HCT116 (cell line): Measurements from ENCODE around the gene TRPM3. TPM values are rescaled to one million over a fixed set of nuclear protein-coding genes. Genes with fewer than 3 reads are reported as not detected.

Experiments used
- ATAC-seq: fragments of 200-7000 bp; cut with Tn5 transposase; 2 replicates; pipeline ENCODE4 v1.9.1; 2020; ENCODE audit warnings: mild to moderate bottlenecking, moderate library complexity
- BruUV-seq: library from RNA; stranded (reverse); fragments of 400-500 nt; replicated peaks from 2 replicates; lab custom pipeline; 2021; lab: Mats Ljungman, UMichigan
- CTCF ChIA-PET: fragments of 300-600 bp; sonication (Branson Sonifier 250); formaldehyde crosslinking; loops from one replicate; lab custom pipeline; 2021; ENCODE audit warnings: antibody characterized with exemption; lab: Charles Lee
- POLR2A ChIA-PET: fragments of 300-600, 350-600 bp; sonication (Branson Sonifier 250); formaldehyde crosslinking; loops from one replicate; lab custom pipeline; 2021; ENCODE audit warnings: antibody characterized with exemption; lab: Charles Lee
- RAD21 ChIA-PET, 2 experiments: fragments of 300-600 bp; sonication (Branson Sonifier 250); formaldehyde crosslinking; loops; one replicate each; lab custom pipeline; 2023; ENCODE audit warnings: low total read pairs in 2 of 2; ENCODE audit not compliant: uncharacterized antibody in 2 of 2, unreplicated experiment in 2 of 2, low non-redundant PET in 1 of 2; lab: Charles Lee
- DNase-seq: peaks from one replicate; pipeline ENCODE4 v3.0.0-alpha.2; 2010; ENCODE audit warnings: low read depth, low spot score
- H2AFZ ChIP-seq: fragments of 200-600 bp; shearing (Covaris generic), sonication (generic); 2 replicates; pipeline ENCODE4 v1.6.1; 2017; ENCODE audit warnings: low read depth, mixed run types, mixed read lengths, antibody characterized with exemption, low read length; ENCODE audit not compliant: poor library complexity, severe bottlenecking
- H3K27ac ChIP-seq: 2 replicates; pipeline ENCODE4 v1.5.1; 2012; ENCODE audit warnings: low read depth, low read length
- H3K27me3 ChIP-seq: fragments of 200-600 bp; sonication (generic); 2 replicates; pipeline ENCODE4 v1.6.1; 2016; ENCODE audit warnings: mixed run types, low read length, mixed read lengths; ENCODE audit not compliant: insufficient read depth
- H3K36me3 ChIP-seq, 2 experiments: fragments of 200-500 bp in 1 of 2; fragments of 200-600 bp in 1 of 2; sonication (Bioruptor generic) in 1 of 2; sonication (generic) in 1 of 2; 2 replicates each; pipeline versions ENCODE4 v1.5.1 to v1.6.1; 2014 to 2016; ENCODE audit warnings: low read length in 2 of 2, inconsistent platforms in 1 of 2, mixed read lengths in 1 of 2, mixed run types in 1 of 2; ENCODE audit not compliant: insufficient read depth in 2 of 2, control insufficient read depth in 1 of 2
- H3K4me1 ChIP-seq, 2 experiments: fragments of 200-600 bp in 1 of 2; sonication (generic) in 1 of 2; 2 replicates each; pipeline versions ENCODE4 v1.5.1 to v1.6.1; 2012 to 2017; ENCODE audit warnings: low read length in 2 of 2, inconsistent platforms in 1 of 2, mild to moderate bottlenecking in 1 of 2, mixed read lengths in 1 of 2, mixed run types in 1 of 2, moderate library complexity in 1 of 2; ENCODE audit not compliant: insufficient read depth in 2 of 2, control insufficient read depth in 1 of 2
- H3K4me2 ChIP-seq: fragments of 200-600 bp; sonication (generic); 2 replicates; pipeline ENCODE4 v1.6.1; 2017; ENCODE audit warnings: mixed run types, low read length, mixed read lengths
- H3K4me3 ChIP-seq, 2 experiments: fragments of 200-600 bp in 1 of 2; sonication (generic) in 1 of 2; replicated peaks in 1 of 2; 2 replicates each; pipeline ENCODE4 v1.5.1; 2011 to 2016; ENCODE audit warnings: low read length in 2 of 2, control low read depth in 1 of 2, low read depth in 1 of 2, mild to moderate bottlenecking in 1 of 2, mixed read lengths in 1 of 2, mixed run types in 1 of 2
- H3K79me2 ChIP-seq: fragments of 200-600 bp; sonication (generic); 2 replicates; pipeline ENCODE4 v1.6.1; 2017; ENCODE audit warnings: mild to moderate bottlenecking, mixed run types, low read length, moderate library complexity, mixed read lengths; ENCODE audit not compliant: insufficient read depth
- H3K9ac ChIP-seq: fragments of 200-600 bp; sonication (generic); 2 replicates; pipeline ENCODE4 v1.6.1; 2016; ENCODE audit warnings: low read length, mixed read lengths
- H3K9me2 ChIP-seq: fragments of 200-600 bp; sonication (generic), shearing (Covaris generic); 2 replicates; pipeline ENCODE4 v1.6.1; 2017; ENCODE audit warnings: mixed run types, mild to moderate bottlenecking, moderate library complexity; ENCODE audit not compliant: insufficient read depth
- H3K9me3 ChIP-seq, 2 experiments: fragments of 200-500 bp in 1 of 2; fragments of 200-600 bp in 1 of 2; sonication (Bioruptor generic) in 1 of 2; sonication (generic) in 1 of 2; 2 replicates each; pipeline ENCODE4 v1.6.1; 2014 to 2017; ENCODE audit warnings: low read length in 2 of 2, mixed read lengths in 2 of 2, inconsistent platforms in 1 of 2, low read depth in 1 of 2, mild to moderate bottlenecking in 1 of 2, mixed run types in 1 of 2, moderate library complexity in 1 of 2; ENCODE audit not compliant: control insufficient read depth in 1 of 2, insufficient read depth in 1 of 2
- H4K20me1 ChIP-seq: fragments of 200-600 bp; sonication (generic), shearing (Covaris generic); 2 replicates; pipeline ENCODE4 v1.6.1; 2017; ENCODE audit warnings: mixed run types, mild to moderate bottlenecking, moderate library complexity; ENCODE audit not compliant: insufficient read depth
- CEBPB ChIP-seq: IDR thresholded peaks from 2 replicates; pipeline ENCODE4 v1.6.1; 2012; ENCODE audit warnings: low read depth
- EGR1 ChIP-seq: IDR thresholded peaks from 2 replicates; pipeline ENCODE4 v1.6.1; 2012; ENCODE audit warnings: low read depth
- ELF1 ChIP-seq: IDR thresholded peaks from 2 replicates; pipeline ENCODE4 v1.6.1; 2012; ENCODE audit warnings: low read depth, borderline replicate concordance
- EZH2 ChIP-seq: fragments of 200-600 bp; sonication (generic); IDR thresholded peaks from 2 replicates; pipeline ENCODE4 v1.6.1; 2017; ENCODE audit warnings: antibody characterized with exemption, mixed run types
- EZH2phosphoT487 ChIP-seq: fragments of 200-600 bp; IDR thresholded peaks from 2 replicates; pipeline ENCODE4 v1.6.1; 2018; ENCODE audit warnings: antibody characterized with exemption, borderline replicate concordance
- FOSL1 ChIP-seq: IDR thresholded peaks from 2 replicates; pipeline ENCODE4 v1.6.1; 2012; ENCODE audit warnings: low read depth
- JUND ChIP-seq: IDR thresholded peaks from 2 replicates; pipeline ENCODE4 v1.6.1; 2012
- POLR2A ChIP-seq: IDR thresholded peaks from 2 replicates; pipeline ENCODE4 v1.7.0; 2011; ENCODE audit warnings: borderline replicate concordance; ENCODE audit not compliant: insufficient read depth, insufficient read length; ENCODE audit errors: extremely low read depth
- SIN3A ChIP-seq: IDR thresholded peaks from 2 replicates; pipeline ENCODE4 v1.6.1; 2012; ENCODE audit warnings: low read depth
- SP1 ChIP-seq: IDR thresholded peaks from 2 replicates; pipeline ENCODE4 v1.6.1; 2012; ENCODE audit warnings: low read depth
- TCF7L2 ChIP-seq: IDR thresholded peaks from 2 replicates; pipeline ENCODE4 v1.7.0; 2011; ENCODE audit warnings: borderline replicate concordance, inconsistent platforms; ENCODE audit not compliant: insufficient read depth, insufficient read length; ENCODE audit errors: extremely low read depth
- YY1 ChIP-seq: IDR thresholded peaks from 2 replicates; pipeline ENCODE4 v1.6.1; 2011; ENCODE audit warnings: low read length, low read depth, moderate library complexity, mild to moderate bottlenecking; ENCODE audit not compliant: insufficient replicate concordance; ENCODE audit errors: extremely low read depth
- ZFX ChIP-seq: fragments of 450-650 bp; IDR thresholded peaks from 2 replicates; pipeline ENCODE4 v1.6.1; 2017
- intact Hi-C: fragments of 100-400 bp; cut with micrococcal nuclease; formaldehyde crosslinking; loops from 2 replicates; pipeline ENCODE4 v1.10.0; 2022
- total RNA-seq: library from RNA; stranded (reverse); gene quantifications from one replicate; pipeline ENCODE4 v1.2.1, GENCODE V29; 2021; ENCODE audit not compliant: unreplicated experiment
- TF ChIP-seq, protein P1 (sequence below): IDR thresholded peaks from 2 replicates; pipeline ENCODE4 v1.6.1; 2012
- TF ChIP-seq, protein P2 (sequence below): IDR thresholded peaks from 2 replicates; pipeline ENCODE4 v1.6.1; 2012
- TF ChIP-seq, protein P3 (sequence below), 3 experiments: fragments of 200-600 bp in 1 of 3; sonication (generic) in 1 of 3; IDR thresholded peaks in 2 of 3; conservative IDR thresholded peaks in 1 of 3; 2 replicates each; pipeline ENCODE4 v1.5.1; 2012 to 2017; ENCODE audit warnings: low read depth in 2 of 3, low read length in 2 of 3, antibody characterized with exemption in 1 of 3, borderline replicate concordance in 1 of 3, control low read depth in 1 of 3, mild to moderate bottlenecking in 1 of 3, mixed read lengths in 1 of 3, mixed run types in 1 of 3, moderate library complexity in 1 of 3; ENCODE audit not compliant: insufficient read depth in 1 of 3

The TRPM3 gene
- total RNA-seq, 1 experiment from 2014 or later = not detected

DNA sequence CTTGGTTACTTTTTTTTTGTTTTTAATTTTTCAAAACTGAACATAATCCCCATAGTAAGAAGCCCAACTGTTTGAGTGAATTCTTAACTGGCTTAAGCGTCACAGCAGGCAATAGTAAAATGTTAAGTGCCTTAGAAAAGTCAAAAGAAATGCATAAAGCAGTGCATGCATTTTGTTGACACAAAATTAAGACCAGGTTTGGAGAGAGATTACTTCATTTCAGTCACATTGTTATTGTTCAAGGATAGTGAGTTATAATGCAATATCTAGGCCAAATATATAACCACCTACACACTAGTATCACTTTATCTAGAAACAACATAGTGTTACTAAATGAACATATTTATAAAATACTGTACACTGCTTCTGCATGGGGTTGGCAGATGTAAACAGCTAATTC lies 590.1 kb downstream of the TRPM3 start:
- intact Hi-C loops = loop anchor here (10.0 kb wide), 1 partner anchor 57 kb away; no protein-coding TSS in a partner anchor
- no peak overlapping the region for H3K9ac ChIP-seq
- CTCF ChIA-PET = no interaction called here
- H3K9me2 ChIP-seq = 0 out of 2 replicates have a peak, but pooled peaks cover 4% of the 10 kb centered on the region
- no peak for DNase-seq
- BruUV-seq = no TSS peak
- no peak overlapping the region for H3K4me3 ChIP-seq
- no peaks in the 10 kb centered on the region for H3K9me3 ChIP-seq
- H3K27me3 ChIP-seq = no peaks in the 10 kb centered on the region
- TF ChIP-seq, protein P1, sequence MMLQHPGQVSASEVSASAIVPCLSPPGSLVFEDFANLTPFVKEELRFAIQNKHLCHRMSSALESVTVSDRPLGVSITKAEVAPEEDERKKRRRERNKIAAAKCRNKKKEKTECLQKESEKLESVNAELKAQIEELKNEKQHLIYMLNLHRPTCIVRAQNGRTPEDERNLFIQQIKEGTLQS = no peak
- TF ChIP-seq ELF1 (no peak), SP1 (no peak), JUND (no peak), EZH2phosphoT487 (no peak), SIN3A (no peak), TCF7L2 (no peak), ZFX (no peak), EZH2 (no peak), CEBPB (no peak), POLR2A (no peak), EGR1 (no peak), YY1 (no peak), FOSL1 (no peak)
- TF ChIP-seq, protein P2, sequence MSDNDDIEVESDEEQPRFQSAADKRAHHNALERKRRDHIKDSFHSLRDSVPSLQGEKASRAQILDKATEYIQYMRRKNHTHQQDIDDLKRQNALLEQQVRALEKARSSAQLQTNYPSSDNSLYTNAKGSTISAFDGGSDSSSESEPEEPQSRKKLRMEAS = no peak
- TF ChIP-seq, protein P3, sequence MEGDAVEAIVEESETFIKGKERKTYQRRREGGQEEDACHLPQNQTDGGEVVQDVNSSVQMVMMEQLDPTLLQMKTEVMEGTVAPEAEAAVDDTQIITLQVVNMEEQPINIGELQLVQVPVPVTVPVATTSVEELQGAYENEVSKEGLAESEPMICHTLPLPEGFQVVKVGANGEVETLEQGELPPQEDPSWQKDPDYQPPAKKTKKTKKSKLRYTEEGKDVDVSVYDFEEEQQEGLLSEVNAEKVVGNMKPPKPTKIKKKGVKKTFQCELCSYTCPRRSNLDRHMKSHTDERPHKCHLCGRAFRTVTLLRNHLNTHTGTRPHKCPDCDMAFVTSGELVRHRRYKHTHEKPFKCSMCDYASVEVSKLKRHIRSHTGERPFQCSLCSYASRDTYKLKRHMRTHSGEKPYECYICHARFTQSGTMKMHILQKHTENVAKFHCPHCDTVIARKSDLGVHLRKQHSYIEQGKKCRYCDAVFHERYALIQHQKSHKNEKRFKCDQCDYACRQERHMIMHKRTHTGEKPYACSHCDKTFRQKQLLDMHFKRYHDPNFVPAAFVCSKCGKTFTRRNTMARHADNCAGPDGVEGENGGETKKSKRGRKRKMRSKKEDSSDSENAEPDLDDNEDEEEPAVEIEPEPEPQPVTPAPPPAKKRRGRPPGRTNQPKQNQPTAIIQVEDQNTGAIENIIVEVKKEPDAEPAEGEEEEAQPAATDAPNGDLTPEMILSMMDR (IDR thresholded peaks at IDR 0.05 in 2 of 3, conservative IDR thresholded peaks at IDR 0.05 in 1 of 3; ENCODE audit: borderline replicate concordance in 1 of 3, insufficient read depth in 1 of 3, low read depth in 2 of 3, low read length in 2 of 3) = no peak
- TF ChIP-seq, all 23 proteins: peak for 0
- ChIA-PET RAD21 (no interaction called here), POLR2A (no interaction called here)
- Histone ChIP-seq H2AFZ (no peak overlapping the region), H4K20me1 (no peaks in the 10 kb centered on the region), H3K4me1 (no peaks in the 10 kb centered on the region), H3K27ac (no peak overlapping the region), H3K4me2 (no peak overlapping the region), H3K36me3 (no peaks in the 10 kb centered on the region), H3K79me2 (no peaks in the 10 kb centered on the region)
- no peak for ATAC-seq
